ENCODE results near the gene FBXO5. TPM values are rescaled to one million over a fixed set of nuclear protein-coding genes. Genes with fewer than 3 reads are reported as not detected.
"Not testable (repeated sequence)": the region's sequence is repeated elsewhere in the genome, so short reads cannot be mapped to it uniquely, and the experiment has no call there.

Gene FBXO5
- total and polyA plus RNA-seq, 8 donors = 2.2 to 9.4 (median 4.9) TPM; not detected in 1

GRCh38 chr6:153003366-153003690, 20.5 kb upstream of the FBXO5 start:
- intact Hi-C loops (cut with DNase I; ENCODE audit: low total_unique reads) = no loop called here
- H3K4me3 ChIP-seq = peak overlapping the region; percentile 63 to 90 (median 71)
- DNase-seq = peak in 1 of 2 donors; percentile 58

GRCh38 chr6:153002613-153003365, 19.9 kb upstream of the FBXO5 start, which contains the start of gene MTRF1L:
Gene MTRF1L (minus strand): TSS chr6:153002709. CDS start chr6:153002685, 24 bp downstream.
- H3K36me3 ChIP-seq = peaks cover 3 to 9% (median 8%) of the 10 kb centered on the region in 4 donors
- H3K27ac ChIP-seq = peak within 1 kb of the TSS; percentile 84 to 93 (median 88)
- TF ChIP-seq CTCF (IDR thresholded peaks at IDR 0.05) (no peak), POLR2AphosphoS5 (IDR thresholded peaks at IDR 0.05) (peak; percentile 74 to 95 (median 88)), POLR2A (IDR thresholded peaks at IDR 0.05) (peak in 1 of 4 donors; percentile 66)
- 0 to 1% (median 0%) methylated on average over 31 to 52 of the region's 52 CpGs for WGBS, 5 donors
- peak; percentile 93 to 98 for DNase-seq
- H3K9me3 ChIP-seq = no peaks in the 10 kb centered on the region
- H3K4me3 ChIP-seq = peak within 1 kb of the TSS; percentile 63 to 90 (median 71)
- no peaks in the 10 kb centered on the region for H3K27me3 ChIP-seq
- peaks cover 20 to 51% (median 35%) of the 10 kb centered on the region in 4 donors for H3K4me1 ChIP-seq
- intact Hi-C loops (cut with DNase I; ENCODE audit: low total_unique reads) = no loop called here

More at GRCh38 chr6:153003366-153003690, 20.5 kb upstream of the FBXO5 start:
- Histone ChIP-seq H3K27me3 (no peaks in the 10 kb centered on the region), H3K4me1 (peaks cover 20 to 51% (median 35%) of the 10 kb centered on the region in 4 donors), H3K27ac (peak overlapping the region; percentile 84 to 93 (median 88)), H3K36me3 (peaks cover 0 to 4% (median 3%) of the 10 kb centered on the region in 4 donors), H3K9me3 (no peaks in the 10 kb centered on the region)
- TF ChIP-seq EP300 (IDR thresholded peaks at IDR 0.05) = no peak
- TF ChIP-seq POLR2AphosphoS5 (IDR thresholded peaks at IDR 0.05) = no peak
- no peak for TF ChIP-seq POLR2A (IDR thresholded peaks at IDR 0.05)
- WGBS, 5 donors = 1 to 2% (median 2%) methylated on average over 6 of the region's 6 CpGs

GRCh38 chr6:153001767-153002612, 19.1 kb upstream of the FBXO5 start:
- WGBS, 5 donors = 3 to 5% (median 4%) methylated on average over 21 to 24 of the region's 31 CpGs
- DNase-seq = peak in 1 of 2 donors; percentile 50
- H3K27me3 ChIP-seq = no peaks in the 10 kb centered on the region
- H3K9me3 ChIP-seq = no peaks in the 10 kb centered on the region
- H3K27ac ChIP-seq = peak overlapping the region; percentile 84 to 93 (median 88)
- TF ChIP-seq CTCF (IDR thresholded peaks at IDR 0.05) (no peak), POLR2A (IDR thresholded peaks at IDR 0.05) (no peak), POLR2AphosphoS5 (IDR thresholded peaks at IDR 0.05) (no peak), EP300 (IDR thresholded peaks at IDR 0.05) (no peak)
- H3K36me3 ChIP-seq = peaks cover 9 to 17% (median 15%) of the 10 kb centered on the region in 4 donors
- H3K4me1 ChIP-seq = peaks cover 20 to 59% (median 35%) of the 10 kb centered on the region in 4 donors
- intact Hi-C loops (cut with DNase I; ENCODE audit: low total_unique reads) = no loop called here
- H3K4me3 ChIP-seq = peak overlapping the region; percentile 63 to 90 (median 71)

- DNase-seq; H3K9me3 ChIP-seq; H3K27me3 ChIP-seq; intact Hi-C loops (cut with DNase I; ENCODE audit: low total_unique reads): not testable (repeated sequence)
- H3K4me1 ChIP-seq = peaks cover 20 to 69% (median 38%) of the 10 kb centered on the region in 4 donors
- WGBS, 5 donors = 93 to 94% (median 93%) methylated on average over 9 of the region's 9 CpGs
- peak overlapping the region in 2 of 4 donors; percentile 63 to 90 for H3K4me3 ChIP-seq
- peaks cover 9 to 28% (median 27%) of the 10 kb centered on the region in 4 donors for H3K36me3 ChIP-seq
- peak overlapping the region in 2 of 5 donors; percentile 13 to 88 for H3K27ac ChIP-seq
Observed at GRCh38 chr6:153000790-153001189, 17.9 kb upstream of the FBXO5 start.

GRCh38 chr6:153000243-153000642, 17.4 kb upstream of the FBXO5 start:
- Histone ChIP-seq H3K4me3 (no peak overlapping the region), H3K9me3 (no peaks in the 10 kb centered on the region), H3K4me1 (peaks cover 20 to 74% (median 40%) of the 10 kb centered on the region in 4 donors), H3K27ac (peak overlapping the region in 1 of 5 donors; percentile 13), H3K27me3 (no peaks in the 10 kb centered on the region), H3K36me3 (peaks cover 9 to 32% (median 30%) of the 10 kb centered on the region in 4 donors)
- no peak for DNase-seq
- TF ChIP-seq CTCF (IDR thresholded peaks at IDR 0.05) = no peak
- no peak for TF ChIP-seq POLR2AphosphoS5 (IDR thresholded peaks at IDR 0.05)
- TF ChIP-seq EP300 (IDR thresholded peaks at IDR 0.05) = no peak
- TF ChIP-seq POLR2A (IDR thresholded peaks at IDR 0.05) = no peak
- intact Hi-C loops (cut with DNase I; ENCODE audit: low total_unique reads) = no loop called here

- H3K27ac ChIP-seq; intact Hi-C loops (cut with DNase I; ENCODE audit: low total_unique reads); H3K27me3 ChIP-seq; DNase-seq; H3K4me3 ChIP-seq; H3K9me3 ChIP-seq: not testable (repeated sequence)
- Histone ChIP-seq H3K36me3 (peaks cover 10 to 39% (median 36%) of the 10 kb centered on the region in 4 donors), H3K4me1 (peaks cover 20 to 72% (median 40%) of the 10 kb centered on the region in 4 donors)
- WGBS, 5 donors = 71 to 85% (median 76%) methylated on average over 2 of the region's 2 CpGs
Observed at GRCh38 chr6:152999538-152999937, 16.7 kb upstream of the FBXO5 start.
